ENCODE results near the gene INSC.

Gene INSC

GRCh38 chr11:15194671-15195415 lies 80.1 kb downstream of the INSC start:
- Histone ChIP-seq H3K4me3 (ENCODE audit: low read depth, low read length) (no peak overlapping the region), H3K36me3 (ENCODE audit: control insufficient read depth in 1 of 2, insufficient read depth in 2 of 2, low read length in 2 of 2) (no peaks in the 10 kb centered on the region), H2AFZ (ENCODE audit: insufficient read depth, low read length, poor library complexity) (no peak overlapping the region), H3K27ac (ENCODE audit: low read depth, low read length) (no peak overlapping the region), H3K27me3 (ENCODE audit: insufficient read depth, low read length) (no peaks in the 10 kb centered on the region), H2AK5ac (ENCODE audit: low read length) (no peak overlapping the region), H3K79me1 (ENCODE audit: low read length) (no peaks in the 10 kb centered on the region), H2BK12ac (ENCODE audit: low read length) (no peak overlapping the region), H3K4me1 (ENCODE audit: control insufficient read depth in 1 of 2, insufficient read depth in 2 of 2, low read length in 2 of 2) (no peaks in the 10 kb centered on the region), H4K8ac (ENCODE audit: low read depth, low read length) (no peak overlapping the region), H4K91ac (ENCODE audit: low read depth, low read length) (no peak overlapping the region), H3K23ac (ENCODE audit: low read length) (no peak overlapping the region), H4K12ac (ENCODE audit: low read depth, low read length) (no peak overlapping the region), H3K18ac (ENCODE audit: low read length) (no peak overlapping the region), H3K9me3 (ENCODE audit: insufficient read depth, low read depth, low read length) (no peaks in the 10 kb centered on the region), H2BK120ac (ENCODE audit: insufficient read depth, low read length, poor library complexity) (no peak overlapping the region), H3K4me2 (ENCODE audit: low read length) (no peak overlapping the region), H3K9ac (ENCODE audit: low read length) (no peak overlapping the region), H2BK5ac (ENCODE audit: low read depth, low read length, poor library complexity) (no peak overlapping the region), H3K79me2 (ENCODE audit: control insufficient read depth, insufficient read depth, low read length, poor library complexity) (no peaks in the 10 kb centered on the region), H3K4ac (ENCODE audit: low read depth, low read length) (no peak overlapping the region), H3K14ac (ENCODE audit: low read length) (no peak overlapping the region)
- DNase-seq, result no peak
- no CpG with 5 or more reads among the region's 2 CpGs for WGBS (ENCODE audit: extremely low coverage, insufficient coverage, insufficient read length)

- WGBS (ENCODE audit: extremely low coverage, insufficient coverage, insufficient read length), result no CpG with 5 or more reads among the region's 2 CpGs
- Histone ChIP-seq H2AFZ (ENCODE audit: insufficient read depth, low read length, poor library complexity) (no peak overlapping the region), H3K9ac (ENCODE audit: low read length) (no peak overlapping the region), H3K36me3 (ENCODE audit: control insufficient read depth in 1 of 2, insufficient read depth in 2 of 2, low read length in 2 of 2) (no peaks in the 10 kb centered on the region), H2BK120ac (ENCODE audit: insufficient read depth, low read length, poor library complexity) (no peak overlapping the region), H3K27ac (ENCODE audit: low read depth, low read length) (no peak overlapping the region), H3K4me3 (ENCODE audit: low read depth, low read length) (no peak overlapping the region), H3K9me3 (ENCODE audit: insufficient read depth, low read depth, low read length) (no peaks in the 10 kb centered on the region), H3K79me2 (ENCODE audit: control insufficient read depth, insufficient read depth, low read length, poor library complexity) (no peaks in the 10 kb centered on the region), H4K8ac (ENCODE audit: low read depth, low read length) (no peak overlapping the region), H3K23ac (ENCODE audit: low read length) (no peak overlapping the region), H3K4ac (ENCODE audit: low read depth, low read length) (no peak overlapping the region), H2BK5ac (ENCODE audit: low read depth, low read length, poor library complexity) (no peak overlapping the region), H3K79me1 (ENCODE audit: low read length) (no peaks in the 10 kb centered on the region), H3K14ac (ENCODE audit: low read length) (no peak overlapping the region), H3K4me2 (ENCODE audit: low read length) (no peak overlapping the region), H3K18ac (ENCODE audit: low read length) (no peak overlapping the region), H2BK12ac (ENCODE audit: low read length) (no peak overlapping the region), H4K91ac (ENCODE audit: low read depth, low read length) (no peak overlapping the region), H3K4me1 (ENCODE audit: control insufficient read depth in 1 of 2, insufficient read depth in 2 of 2, low read length in 2 of 2) (no peaks in the 10 kb centered on the region), H4K12ac (ENCODE audit: low read depth, low read length) (no peak overlapping the region), H3K27me3 (ENCODE audit: insufficient read depth, low read length) (no peaks in the 10 kb centered on the region), H2AK5ac (ENCODE audit: low read length) (no peak overlapping the region)
- no peak for DNase-seq
These were observed 80.9 kb downstream of the INSC start for GRCh38 chr11:15195454-15196200.

- Histone ChIP-seq H2BK12ac (ENCODE audit: low read length) (no peak overlapping the region), H3K27ac (ENCODE audit: low read depth, low read length) (no peak overlapping the region), H3K79me1 (ENCODE audit: low read length) (no peaks in the 10 kb centered on the region), H3K9me3 (ENCODE audit: insufficient read depth, low read depth, low read length) (peaks cover 2% of the 10 kb centered on the region), H3K27me3 (ENCODE audit: insufficient read depth, low read length) (no peaks in the 10 kb centered on the region), H3K4ac (ENCODE audit: low read depth, low read length) (no peak overlapping the region), H3K18ac (ENCODE audit: low read length) (no peak overlapping the region), H3K23ac (ENCODE audit: low read length) (no peak overlapping the region), H2AK5ac (ENCODE audit: low read length) (no peak overlapping the region), H3K14ac (ENCODE audit: low read length) (no peak overlapping the region), H4K12ac (ENCODE audit: low read depth, low read length) (no peak overlapping the region), H4K8ac (ENCODE audit: low read depth, low read length) (no peak overlapping the region), H3K4me2 (ENCODE audit: low read length) (no peak overlapping the region), H3K9ac (ENCODE audit: low read length) (no peak overlapping the region), H2BK5ac (ENCODE audit: low read depth, low read length, poor library complexity) (no peak overlapping the region), H3K36me3 (ENCODE audit: control insufficient read depth in 1 of 2, insufficient read depth in 2 of 2, low read length in 2 of 2) (no peaks in the 10 kb centered on the region), H3K4me1 (ENCODE audit: control insufficient read depth in 1 of 2, insufficient read depth in 2 of 2, low read length in 2 of 2) (no peaks in the 10 kb centered on the region), H3K79me2 (ENCODE audit: control insufficient read depth, insufficient read depth, low read length, poor library complexity) (no peaks in the 10 kb centered on the region), H4K91ac (ENCODE audit: low read depth, low read length) (no peak overlapping the region), H2BK120ac (ENCODE audit: insufficient read depth, low read length, poor library complexity) (no peak overlapping the region), H2AFZ (ENCODE audit: insufficient read depth, low read length, poor library complexity) (no peak overlapping the region), H3K4me3 (ENCODE audit: low read depth, low read length) (no peak overlapping the region)
- no CpG with 5 or more reads among the region's 1 CpG for WGBS (ENCODE audit: extremely low coverage, insufficient coverage, insufficient read length)
- DNase-seq, result no peak
These were observed 82.0 kb downstream of the INSC start for GRCh38 chr11:15196704-15197103.

- Histone ChIP-seq H3K4me3 (ENCODE audit: low read depth, low read length) (no peak overlapping the region), H3K18ac (ENCODE audit: low read length) (no peak overlapping the region), H2BK5ac (ENCODE audit: low read depth, low read length, poor library complexity) (no peak overlapping the region), H2AFZ (ENCODE audit: insufficient read depth, low read length, poor library complexity) (no peak overlapping the region), H3K14ac (ENCODE audit: low read length) (no peak overlapping the region), H3K9me3 (ENCODE audit: insufficient read depth, low read depth, low read length) (peaks cover 2% of the 10 kb centered on the region), H3K23ac (ENCODE audit: low read length) (no peak overlapping the region), H3K4me1 (ENCODE audit: control insufficient read depth in 1 of 2, insufficient read depth in 2 of 2, low read length in 2 of 2) (no peaks in the 10 kb centered on the region), H3K36me3 (ENCODE audit: control insufficient read depth in 1 of 2, insufficient read depth in 2 of 2, low read length in 2 of 2) (no peaks in the 10 kb centered on the region), H2BK12ac (ENCODE audit: low read length) (no peak overlapping the region), H4K8ac (ENCODE audit: low read depth, low read length) (no peak overlapping the region), H3K27ac (ENCODE audit: low read depth, low read length) (no peak overlapping the region), H4K12ac (ENCODE audit: low read depth, low read length) (no peak overlapping the region), H3K27me3 (ENCODE audit: insufficient read depth, low read length) (no peaks in the 10 kb centered on the region), H3K9ac (ENCODE audit: low read length) (no peak overlapping the region), H3K4ac (ENCODE audit: low read depth, low read length) (no peak overlapping the region), H4K91ac (ENCODE audit: low read depth, low read length) (no peak overlapping the region), H2AK5ac (ENCODE audit: low read length) (no peak overlapping the region), H3K4me2 (ENCODE audit: low read length) (no peak overlapping the region), H3K79me1 (ENCODE audit: low read length) (no peaks in the 10 kb centered on the region), H3K79me2 (ENCODE audit: control insufficient read depth, insufficient read depth, low read length, poor library complexity) (no peaks in the 10 kb centered on the region), H2BK120ac (ENCODE audit: insufficient read depth, low read length, poor library complexity) (no peak overlapping the region)
- WGBS (ENCODE audit: extremely low coverage, insufficient coverage, insufficient read length), result no CpG with 5 or more reads among the region's 2 CpGs
- DNase-seq, result no peak
These were observed 83.0 kb downstream of the INSC start for GRCh38 chr11:15197696-15198095.

Data from trophoblast cell (in vitro differentiated cells and primary cell).